Stomach (tissue), 9 donors: Measurements from ENCODE around the gene SIRPA. TPM values are rescaled to one million over a fixed set of nuclear protein-coding genes. Genes with fewer than 3 reads are reported as not detected.

Experiments
- DNase-seq, 2 donors: peaks; one replicate each; pipeline versions ENCODE4 v3.0.0 to v3.0.0-alpha.2; 2013 to 2019
- H3K27ac ChIP-seq, 5 donors: fragments of 200-600 bp in 4 of 5; sonication (generic) in 4 of 5; one replicate each; pipeline ENCODE4 v1.5.1; 2013 to 2019; ENCODE audit warnings: mild to moderate bottlenecking in 1 of 5, moderate library complexity in 1 of 5
- H3K27me3 ChIP-seq, 3 donors: fragments of 200-600 bp; sonication (generic); one replicate each; pipeline ENCODE4 v1.5.1; 2017 to 2019; ENCODE audit warnings: mixed run types in 1 of 3
- H3K36me3 ChIP-seq, 4 donors: fragments of 200-600 bp; sonication (generic); 1 replicate in 3 of 4; 2 replicates in 1 of 4; pipeline ENCODE4 v1.5.1; 2016 to 2019
- H3K4me1 ChIP-seq, 4 donors: fragments of 200-600 bp; sonication (generic); one replicate each; pipeline ENCODE4 v1.5.1; 2016 to 2019
- H3K4me3 ChIP-seq, 4 donors: fragments of 200-600 bp; sonication (generic) in 3 of 4; one replicate each; pipeline ENCODE4 v1.5.1; 2016 to 2019; ENCODE audit warnings: mild to moderate bottlenecking in 1 of 4
- H3K9me3 ChIP-seq, 4 donors: fragments of 200-600 bp; sonication (generic); one replicate each; pipeline ENCODE4 v1.5.1; 2016 to 2019
- CTCF ChIP-seq, 7 experiments: fragments of 450-650 bp in 4 of 7; fragments of 200-600 bp in 3 of 7; sonication (generic) in 3 of 7; IDR thresholded peaks; one replicate each; pipeline ENCODE4 v1.5.1; 2016 to 2019; ENCODE audit warnings: antibody characterized with exemption in 7 of 7, control low read depth in 2 of 7, mild to moderate bottlenecking in 1 of 7
- EP300 ChIP-seq: sonication (generic); formaldehyde crosslinking; IDR thresholded peaks from one replicate; pipeline ENCODE4 v1.6.1; 2017; ENCODE audit warnings: antibody characterized with exemption
- POLR2A ChIP-seq, 4 donors: fragments of 450-650 bp; IDR thresholded peaks; one replicate each; pipeline ENCODE4 v1.6.1; 2016; ENCODE audit warnings: antibody characterized with exemption in 4 of 4, control low read depth in 2 of 4, mild to moderate bottlenecking in 1 of 4, moderate library complexity in 1 of 4
- POLR2AphosphoS5 ChIP-seq, 3 donors: sonication (generic); formaldehyde crosslinking; IDR thresholded peaks; one replicate each; pipeline ENCODE4 v1.6.1; 2016; ENCODE audit warnings: antibody characterized with exemption in 3 of 3
- WGBS, 5 donors: extraction: QIAGEN DNeasy Blood & Tissue Kit in 3 of 5; methylation state at CpG; one replicate each; pipeline versions ENCODE4 v1.1.5 to v1.1.7; 2013 to 2018; 5-methylcytosine and 5-hydroxymethylcytosine counted together
- intact Hi-C: fragments of 100-400 bp; cut with DNase I; formaldehyde crosslinking; loops from one replicate; pipeline ENCODE4 v1.15.1; 2023; ENCODE audit warnings: low total_unique reads
- polyA plus RNA-seq, 3 donors: library from polyadenylated mRNA; stranded (reverse); fragments of 200-250 nt; gene quantifications; one replicate each; pipeline ENCODE4 v1.2.3, GENCODE V29; 2013
- total RNA-seq, 5 donors: library from RNA; depleted of rRNA; stranded (reverse); fragments of >200 nt; gene quantifications; one replicate each; pipeline versions ENCODE4 v1.1.0 to v1.2.3, GENCODE V29; 2014 to 2016
- donor health status: healthy with polysubstance abuse.
- donor health status: Bipolar disorder and iron deficiency.
- donor health status: healthy.

SIRPA gene
- total and polyA plus RNA-seq, 8 donors: 0.29 to 35.5 (median 7.8) TPM

GRCh38 chr20:1955217-1955616 lies 60.0 kb downstream of the SIRPA start:
- TF ChIP-seq EP300: no peak
- TF ChIP-seq CTCF (IDR thresholded peaks at IDR 0.05): no peak
- TF ChIP-seq POLR2A (IDR thresholded peaks at IDR 0.05): no peak
- TF ChIP-seq POLR2AphosphoS5 (IDR thresholded peaks at IDR 0.05): no peak
- intact Hi-C loops: no loop called here
- H3K4me1 ChIP-seq: no peaks in the 10 kb centered on the region
- no peak overlapping the region for H3K4me3 ChIP-seq
- DNase-seq: no peak
- no peaks in the 10 kb centered on the region for H3K36me3 ChIP-seq
- H3K9me3 ChIP-seq: no peaks in the 10 kb centered on the region
- H3K27ac ChIP-seq: no peak overlapping the region
- peaks cover 0 to 15% (median 0%) of the 10 kb centered on the region in 3 donors for H3K27me3 ChIP-seq
- 46 to 49% (median 46%) methylated on average over 8 of the region's 8 CpGs for WGBS, 5 donors

GRCh38 chr20:1958426-1958825 lies 63.2 kb downstream of the SIRPA start:
- H3K36me3 ChIP-seq: no peaks in the 10 kb centered on the region
- no peak for DNase-seq
- intact Hi-C loops: no loop called here
- H3K27me3 ChIP-seq: peaks cover 0 to 24% (median 0%) of the 10 kb centered on the region in 3 donors
- H3K9me3 ChIP-seq: no peaks in the 10 kb centered on the region
- H3K4me1 ChIP-seq: no peaks in the 10 kb centered on the region
- TF ChIP-seq POLR2AphosphoS5 (IDR thresholded peaks at IDR 0.05) (no peak), EP300 (no peak), CTCF (IDR thresholded peaks at IDR 0.05) (no peak), POLR2A (IDR thresholded peaks at IDR 0.05) (no peak)
- WGBS, 5 donors: 74 to 82% (median 78%) methylated on average over 2 of the region's 2 CpGs
- no peak overlapping the region for H3K4me3 ChIP-seq
- H3K27ac ChIP-seq: no peak overlapping the region

GRCh38 chr20:1959156-1959555 lies 63.9 kb downstream of the SIRPA start:
- no peaks in the 10 kb centered on the region for H3K4me1 ChIP-seq
- 63 to 85% (median 82%) methylated on average over 2 of the region's 2 CpGs for WGBS, 5 donors
- TF ChIP-seq EP300: no peak
- TF ChIP-seq POLR2AphosphoS5 (IDR thresholded peaks at IDR 0.05): no peak
- TF ChIP-seq CTCF (IDR thresholded peaks at IDR 0.05): no peak
- no peak for TF ChIP-seq POLR2A (IDR thresholded peaks at IDR 0.05)
- H3K4me3 ChIP-seq: no peak overlapping the region
- intact Hi-C loops: no loop called here
- no peak overlapping the region for H3K27ac ChIP-seq
- H3K27me3 ChIP-seq: peaks cover 0 to 28% (median 0%) of the 10 kb centered on the region in 3 donors
- no peak for DNase-seq
- H3K36me3 ChIP-seq: no peaks in the 10 kb centered on the region
- H3K9me3 ChIP-seq: no peaks in the 10 kb centered on the region

GRCh38 chr20:1961374-1961773 lies 66.2 kb downstream of the SIRPA start:
- Histone ChIP-seq H3K27me3 (peaks cover 0 to 42% (median 0%) of the 10 kb centered on the region in 3 donors), H3K4me3 (no peak overlapping the region), H3K4me1 (peaks cover 0 to 14% (median 8%) of the 10 kb centered on the region in 4 donors), H3K36me3 (no peaks in the 10 kb centered on the region), H3K27ac (no peak overlapping the region), H3K9me3 (no peaks in the 10 kb centered on the region)
- intact Hi-C loops: no loop called here
- no peak for DNase-seq
- TF ChIP-seq EP300: no peak
- TF ChIP-seq CTCF (IDR thresholded peaks at IDR 0.05): no peak
- TF ChIP-seq POLR2AphosphoS5 (IDR thresholded peaks at IDR 0.05): no peak
- no peak for TF ChIP-seq POLR2A (IDR thresholded peaks at IDR 0.05)
- 68 to 74% (median 73%) methylated on average over 4 to 5 of the region's 5 CpGs for WGBS, 5 donors
